ENCODE measurements around the gene PDLIM7.

Gene PDLIM7

GRCh38 chr5:177435847-177436536, 61.4 kb downstream of the PDLIM7 start:
- H3K27ac ChIP-seq (replicated peaks) = no peak overlapping the region
- peak in 1 of 2 experiments; percentile 38 for DNase-seq (ENCODE audit: low read depth in 1 of 2, low spot score in 1 of 2)
- no peak for TF ChIP-seq SPI1 (IDR thresholded peaks at IDR 0.05; ENCODE audit: borderline replicate concordance, low read depth)
- peak; percentile 64 for TF ChIP-seq POLR2AphosphoS5 (IDR thresholded peaks at IDR 0.05; ENCODE audit: low read depth)
- TF ChIP-seq GABPA (IDR thresholded peaks at IDR 0.05; ENCODE audit: low read depth) = no peak
- H3K27me3 ChIP-seq (ENCODE audit: insufficient read depth, poor library complexity, severe bottlenecking) = no peaks in the 10 kb centered on the region
- no peak overlapping the region for H3K4me3 ChIP-seq (replicated peaks; ENCODE audit: insufficient read depth, low read length)

DNA sequence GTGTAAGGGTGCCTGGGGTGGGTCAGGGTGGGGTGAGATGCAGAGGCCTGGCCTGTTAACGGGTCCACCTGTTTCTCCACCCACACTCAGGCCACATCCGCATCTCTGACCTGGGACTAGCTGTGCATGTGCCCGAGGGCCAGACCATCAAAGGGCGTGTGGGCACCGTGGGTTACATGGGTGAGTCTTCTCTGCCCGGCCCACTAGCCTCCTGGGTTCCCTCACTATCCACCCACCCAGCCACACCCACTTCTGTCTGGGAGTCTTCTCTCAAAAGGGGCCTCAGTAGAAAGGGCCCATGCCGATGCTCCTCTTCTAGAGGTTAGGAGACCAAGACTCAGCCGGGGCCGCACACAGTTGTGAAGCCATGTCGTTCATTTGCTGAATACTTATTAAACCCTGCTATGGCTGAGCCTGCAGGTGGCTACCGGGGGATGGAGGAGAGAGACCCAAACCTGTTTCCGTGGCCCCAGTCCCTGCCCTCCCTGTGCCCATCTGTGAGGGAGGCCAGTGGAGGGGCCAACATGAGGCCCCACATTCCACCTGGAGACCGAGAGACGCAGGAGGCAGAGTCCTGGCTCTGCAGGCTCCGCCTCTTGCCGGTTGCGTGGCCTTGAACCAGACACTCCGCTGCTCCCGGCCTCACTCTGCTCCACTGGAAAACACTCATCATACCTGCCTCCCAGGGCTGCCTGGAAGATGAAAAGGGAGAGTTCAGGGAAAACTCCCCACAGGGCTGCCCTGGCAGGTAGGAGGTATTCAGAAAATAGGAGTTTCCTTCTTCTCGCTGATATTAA, 62.3 kb downstream of the PDLIM7 start:
- TF ChIP-seq GABPA (IDR thresholded peaks at IDR 0.05; ENCODE audit: low read depth) = no peak
- no peak for TF ChIP-seq SPI1 (IDR thresholded peaks at IDR 0.05; ENCODE audit: borderline replicate concordance, low read depth)
- TF ChIP-seq, protein P1, sequence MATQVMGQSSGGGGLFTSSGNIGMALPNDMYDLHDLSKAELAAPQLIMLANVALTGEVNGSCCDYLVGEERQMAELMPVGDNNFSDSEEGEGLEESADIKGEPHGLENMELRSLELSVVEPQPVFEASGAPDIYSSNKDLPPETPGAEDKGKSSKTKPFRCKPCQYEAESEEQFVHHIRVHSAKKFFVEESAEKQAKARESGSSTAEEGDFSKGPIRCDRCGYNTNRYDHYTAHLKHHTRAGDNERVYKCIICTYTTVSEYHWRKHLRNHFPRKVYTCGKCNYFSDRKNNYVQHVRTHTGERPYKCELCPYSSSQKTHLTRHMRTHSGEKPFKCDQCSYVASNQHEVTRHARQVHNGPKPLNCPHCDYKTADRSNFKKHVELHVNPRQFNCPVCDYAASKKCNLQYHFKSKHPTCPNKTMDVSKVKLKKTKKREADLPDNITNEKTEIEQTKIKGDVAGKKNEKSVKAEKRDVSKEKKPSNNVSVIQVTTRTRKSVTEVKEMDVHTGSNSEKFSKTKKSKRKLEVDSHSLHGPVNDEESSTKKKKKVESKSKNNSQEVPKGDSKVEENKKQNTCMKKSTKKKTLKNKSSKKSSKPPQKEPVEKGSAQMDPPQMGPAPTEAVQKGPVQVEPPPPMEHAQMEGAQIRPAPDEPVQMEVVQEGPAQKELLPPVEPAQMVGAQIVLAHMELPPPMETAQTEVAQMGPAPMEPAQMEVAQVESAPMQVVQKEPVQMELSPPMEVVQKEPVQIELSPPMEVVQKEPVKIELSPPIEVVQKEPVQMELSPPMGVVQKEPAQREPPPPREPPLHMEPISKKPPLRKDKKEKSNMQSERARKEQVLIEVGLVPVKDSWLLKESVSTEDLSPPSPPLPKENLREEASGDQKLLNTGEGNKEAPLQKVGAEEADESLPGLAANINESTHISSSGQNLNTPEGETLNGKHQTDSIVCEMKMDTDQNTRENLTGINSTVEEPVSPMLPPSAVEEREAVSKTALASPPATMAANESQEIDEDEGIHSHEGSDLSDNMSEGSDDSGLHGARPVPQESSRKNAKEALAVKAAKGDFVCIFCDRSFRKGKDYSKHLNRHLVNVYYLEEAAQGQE (IDR thresholded peaks at IDR 0.05; ENCODE audit: insufficient replicate concordance, low read depth) = no peak
- Histone ChIP-seq H3K4me3 (replicated peaks; ENCODE audit: insufficient read depth, low read length) (no peak overlapping the region), H3K27me3 (ENCODE audit: insufficient read depth, poor library complexity, severe bottlenecking) (no peaks in the 10 kb centered on the region), H3K27ac (replicated peaks) (no peak overlapping the region)
- DNase-seq (ENCODE audit: low read depth in 1 of 2, low spot score in 1 of 2) = peak in 1 of 2 experiments; percentile 31

DNA sequence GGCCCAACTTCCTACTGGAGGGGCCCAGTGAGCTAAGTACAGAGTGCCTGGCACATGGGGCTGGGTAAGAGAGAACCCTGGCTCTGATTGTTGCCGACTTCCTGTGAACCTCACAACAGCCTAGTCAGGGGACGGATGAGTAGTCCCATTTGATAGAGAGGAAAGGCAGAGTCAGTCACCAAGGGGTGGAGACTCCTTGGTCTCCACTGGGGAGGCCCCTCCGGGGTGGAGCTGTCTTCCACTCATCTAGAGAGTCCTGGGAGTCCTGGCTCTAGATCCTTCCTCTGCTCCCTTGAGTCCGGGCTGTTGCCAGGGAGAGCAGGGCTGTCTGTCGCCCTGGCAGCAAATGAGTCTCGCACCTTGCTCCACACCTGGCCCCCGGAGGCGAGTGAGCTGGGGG, 63.0 kb downstream of the PDLIM7 start:
- Histone ChIP-seq H3K4me3 (replicated peaks; ENCODE audit: insufficient read depth, low read length) (no peak overlapping the region), H3K27ac (replicated peaks) (peak overlapping the region; percentile 20; the same call in 1 of the 2 replicates), H3K27me3 (ENCODE audit: insufficient read depth, poor library complexity, severe bottlenecking) (no peaks in the 10 kb centered on the region)
- DNase-seq (ENCODE audit: low read depth in 1 of 2, low spot score in 1 of 2) = no peak
- TF ChIP-seq CTCF (IDR thresholded peaks at IDR 0.05; ENCODE audit: insufficient read depth, low read length) (no peak), SPI1 (IDR thresholded peaks at IDR 0.05; ENCODE audit: borderline replicate concordance, low read depth) (no peak), POLR2AphosphoS5 (IDR thresholded peaks at IDR 0.05; ENCODE audit: low read depth) (no peak), GABPA (IDR thresholded peaks at IDR 0.05; ENCODE audit: low read depth) (no peak)
- TF ChIP-seq, protein P1 (IDR thresholded peaks at IDR 0.05; ENCODE audit: insufficient replicate concordance, low read depth) = no peak

DNA sequence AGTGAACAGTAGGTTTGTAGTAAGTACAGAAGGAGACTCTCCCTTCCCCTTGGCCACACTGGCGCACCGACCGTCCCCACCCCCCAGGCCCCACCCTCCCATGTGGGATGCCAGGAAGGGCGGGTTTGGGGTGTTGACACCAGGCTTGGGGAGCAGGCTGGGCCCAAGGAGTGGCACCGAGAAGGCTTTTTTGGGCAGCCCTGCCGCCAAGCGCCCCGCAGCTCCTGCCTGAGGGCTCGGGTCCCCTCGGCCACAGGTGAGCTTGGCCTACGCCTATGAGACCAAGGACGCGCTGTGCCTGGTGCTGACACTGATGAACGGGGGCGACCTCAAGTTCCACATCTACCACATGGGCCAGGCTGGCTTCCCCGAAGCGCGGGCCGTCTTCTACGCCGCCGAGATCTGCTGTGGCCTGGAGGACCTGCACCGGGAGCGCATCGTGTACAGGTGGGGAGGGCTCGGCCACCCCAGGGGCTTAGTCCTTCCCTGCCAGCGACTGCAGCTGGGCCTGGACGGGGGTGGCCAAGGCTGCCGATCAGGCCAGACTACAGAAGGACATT, 63.7 kb downstream of the PDLIM7 start:
- H3K27me3 ChIP-seq (ENCODE audit: insufficient read depth, poor library complexity, severe bottlenecking) = no peaks in the 10 kb centered on the region
- TF ChIP-seq, protein P1 (IDR thresholded peaks at IDR 0.05; ENCODE audit: insufficient replicate concordance, low read depth) = no peak
- TF ChIP-seq CTCF (IDR thresholded peaks at IDR 0.05; ENCODE audit: insufficient read depth, low read length) (no peak), SPI1 (IDR thresholded peaks at IDR 0.05; ENCODE audit: borderline replicate concordance, low read depth) (no peak), POLR2AphosphoS5 (IDR thresholded peaks at IDR 0.05; ENCODE audit: low read depth) (no peak; the same call in 1 of the 2 replicates), GABPA (IDR thresholded peaks at IDR 0.05; ENCODE audit: low read depth) (no peak)
- peak overlapping the region; percentile 20; the same call in 1 of the 2 replicates for H3K27ac ChIP-seq (replicated peaks)
- no peak overlapping the region for H3K4me3 ChIP-seq (replicated peaks; ENCODE audit: insufficient read depth, low read length)
- peak in 1 of 2 experiments; percentile 44 for DNase-seq (ENCODE audit: low read depth in 1 of 2, low spot score in 1 of 2)

Data from HL-60 (cell line).